Anterior cingulate cortex (tissue), 58 donors: ENCODE measurements around the gene EXOC2.
A peak's percentile ranks its signal among the peaks of the same experiment; 100 is the strongest.

Experiments used
- DNase-seq, 58 donors: peaks; one replicate each; lab custom pipeline; 2025; lab: John Stamatoyannopoulos, UW

EXOC2 gene

GRCh38 chr6:484086-484745 lies 208.7 kb downstream of the EXOC2 start:
- DNase-seq, result no peak

DNA sequence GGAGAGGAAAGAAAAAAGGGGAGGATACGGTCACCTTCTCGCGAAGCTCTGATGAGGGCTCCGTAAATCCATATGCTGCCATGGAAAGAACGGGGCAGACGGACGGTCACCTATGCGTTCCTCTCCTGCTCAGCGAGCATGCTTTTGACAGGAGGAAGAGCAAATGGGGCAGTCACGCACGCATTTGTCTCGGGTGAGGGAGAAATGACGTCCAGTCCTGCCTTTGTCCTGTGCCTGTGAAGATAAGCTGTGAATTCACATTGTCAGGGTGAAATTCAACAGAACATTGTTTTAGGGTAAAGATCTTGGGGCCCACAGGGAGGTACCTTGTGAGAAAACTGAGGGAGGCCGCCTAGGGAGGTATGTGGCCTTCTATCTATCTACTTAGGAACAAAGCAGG lies 217.6 kb downstream of the EXOC2 start:
- no peak for DNase-seq

DNA sequence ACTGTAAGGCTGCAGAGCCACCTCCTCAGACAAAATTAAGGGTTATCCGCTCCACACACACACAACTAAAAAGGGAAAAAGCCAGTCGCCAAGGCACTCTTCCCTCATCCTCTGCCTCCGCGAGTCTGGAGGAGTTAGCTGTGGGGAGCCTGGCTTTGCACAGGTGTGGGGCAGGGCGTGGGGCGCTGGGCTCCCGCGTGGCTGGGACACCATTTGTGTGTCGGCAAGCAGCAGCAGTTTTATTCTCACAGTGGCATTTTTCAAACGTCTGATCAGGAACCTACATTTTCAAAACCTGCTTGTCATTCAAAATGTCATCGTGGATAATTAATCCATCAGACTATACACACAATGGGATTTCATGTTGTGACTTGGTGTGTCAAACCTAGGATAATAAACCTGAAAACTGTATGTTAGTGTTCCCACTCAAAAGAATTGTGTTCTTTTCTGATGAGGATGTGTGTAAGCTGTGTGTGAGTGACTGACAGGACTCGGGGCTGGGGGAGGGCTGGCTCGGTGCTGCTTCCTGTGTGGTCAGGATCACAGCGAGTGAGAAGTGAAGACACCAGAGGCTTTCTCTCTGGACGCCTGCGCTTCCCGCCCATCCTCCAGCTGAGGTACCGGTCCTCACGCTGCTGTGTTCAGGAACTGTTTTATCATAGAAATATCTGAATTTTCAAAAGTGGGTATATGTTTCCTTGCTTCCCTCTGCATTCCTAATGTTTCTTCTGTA lies 218.3 kb downstream of the EXOC2 start:
- DNase-seq, result peak in 14 of 58 donors; percentile 5 to 38 (median 12)

DNA sequence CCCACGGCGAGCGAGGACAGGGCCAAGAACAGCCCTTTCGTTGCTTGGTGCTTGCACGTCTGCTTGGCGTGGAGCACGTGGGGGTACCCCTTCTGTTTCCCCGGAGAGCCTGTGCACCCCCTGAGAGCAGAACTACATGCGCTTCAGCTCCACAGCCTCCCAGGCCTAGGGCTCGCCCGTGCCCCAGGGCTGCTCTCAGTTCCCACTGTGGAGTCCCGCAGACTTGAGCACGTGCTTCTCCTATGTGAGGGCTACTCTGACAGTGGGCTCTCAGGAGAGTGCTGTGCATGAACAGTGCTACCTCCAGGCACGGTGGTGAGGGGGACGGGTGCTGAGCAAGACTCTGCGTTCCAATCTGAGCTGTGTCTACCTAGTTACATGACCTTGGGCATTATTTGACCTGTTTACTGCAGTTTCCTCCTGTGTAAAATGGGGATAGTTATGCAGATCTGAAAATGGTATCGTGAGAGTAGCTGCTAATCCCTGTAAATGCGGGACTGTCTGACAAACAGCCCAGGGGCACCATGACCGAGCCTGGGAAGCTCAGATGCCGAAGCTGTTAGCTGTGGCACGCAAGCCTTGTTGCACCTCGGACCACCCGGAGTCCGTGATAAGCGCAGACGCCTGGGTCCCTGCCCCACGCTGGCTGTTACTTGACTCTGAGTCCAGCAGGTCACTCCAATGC lies 219.0 kb downstream of the EXOC2 start:
- DNase-seq, result no peak

DNA sequence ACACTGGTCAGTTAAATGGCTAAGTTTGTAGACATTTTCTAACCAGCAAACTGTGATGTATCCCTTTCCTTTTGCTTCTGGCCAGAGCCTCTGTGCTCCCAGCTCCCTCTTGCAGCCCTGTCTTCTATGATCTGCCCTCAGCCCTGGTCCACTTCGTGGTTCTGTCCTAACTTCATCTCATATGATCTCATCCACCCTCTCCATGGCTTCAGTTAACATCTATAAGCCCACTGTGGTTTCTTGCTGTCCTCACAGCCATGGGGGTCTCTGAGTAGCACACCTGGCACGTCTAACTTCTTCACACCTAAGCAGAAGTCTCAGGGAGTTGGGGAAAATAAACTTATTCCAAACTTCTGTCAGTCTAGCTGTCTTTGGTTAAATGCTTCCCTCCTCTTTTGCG lies 219.6 kb downstream of the EXOC2 start:
- DNase-seq, result no peak

- no peak for DNase-seq
These were observed 222.0 kb downstream of the EXOC2 start for GRCh38 chr6:470901-471448.

DNA sequence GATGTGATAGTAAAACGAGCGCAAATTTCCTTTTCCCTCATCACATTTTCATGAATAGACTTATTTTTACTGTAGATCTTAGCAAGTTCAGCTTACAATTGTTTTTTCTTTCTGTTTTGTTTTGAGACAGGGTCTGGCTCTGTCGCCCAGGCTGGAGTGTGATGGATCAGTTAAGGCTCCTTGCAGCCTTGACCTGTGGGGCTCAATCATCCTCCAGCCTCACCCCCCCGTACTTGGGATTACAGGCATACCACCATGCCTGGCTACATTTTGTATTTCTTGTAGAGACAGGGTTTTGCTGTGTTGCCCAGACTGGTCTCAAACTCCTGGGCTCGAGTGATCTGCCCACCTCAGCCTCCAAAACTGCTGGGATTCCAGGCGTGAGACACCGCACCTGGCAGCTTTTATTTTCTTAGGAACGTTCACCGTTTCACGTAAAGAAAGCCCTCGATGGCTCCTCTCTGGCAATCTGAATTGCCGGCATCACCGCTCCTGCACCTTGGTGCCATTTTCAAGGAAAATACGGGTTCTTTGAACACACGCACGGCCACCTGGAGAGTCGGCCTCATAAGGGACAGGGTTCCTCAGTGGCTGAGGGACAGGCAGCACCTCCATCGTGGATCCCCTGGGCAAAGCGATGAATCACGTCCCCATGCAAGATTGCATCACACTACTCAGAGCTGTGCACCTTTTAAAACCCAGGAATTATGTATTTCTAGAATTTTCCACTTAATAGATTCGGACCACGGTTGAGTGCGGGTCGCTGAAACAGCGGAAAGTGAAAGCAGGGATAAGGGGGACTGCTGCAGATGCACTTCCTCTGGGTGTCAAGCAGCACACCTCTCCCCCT lies 222.7 kb downstream of the EXOC2 start:
- no peak for DNase-seq

- DNase-seq, result no peak
These were observed 225.3 kb downstream of the EXOC2 start for GRCh38 chr6:467671-468082.

- DNase-seq, result no peak
These were observed 225.8 kb downstream of the EXOC2 start for GRCh38 chr6:467111-467510.

DNA sequence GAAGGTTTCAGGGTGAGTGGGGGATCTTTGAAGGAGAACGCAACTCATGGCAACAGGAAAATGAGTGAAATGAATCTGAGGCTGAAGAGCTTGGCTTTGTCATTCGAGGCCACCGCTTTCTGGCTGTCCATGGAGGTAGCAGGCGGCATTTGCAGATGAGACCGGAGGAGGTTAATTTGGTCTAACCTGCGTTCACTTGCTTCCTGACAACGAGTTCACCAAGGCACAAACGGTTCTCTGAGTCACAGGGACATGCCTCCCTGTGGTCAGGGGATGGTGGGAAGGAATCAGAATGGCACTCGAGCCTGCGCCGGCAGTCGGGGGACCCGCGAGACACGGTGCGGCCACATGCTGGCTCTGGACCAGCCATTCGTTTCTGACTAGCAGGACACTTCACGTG lies 226.4 kb downstream of the EXOC2 start:
- no peak for DNase-seq

- DNase-seq, result no peak
These were observed 227.2 kb downstream of the EXOC2 start for GRCh38 chr6:465531-466348.

GRCh38 chr6:456887-457286 lies 236.1 kb downstream of the EXOC2 start:
- DNase-seq, result no peak

- no peak for DNase-seq
These were observed 236.5 kb downstream of the EXOC2 start for GRCh38 chr6:456358-456867.

GRCh38 chr6:455835-456234 lies 237.1 kb downstream of the EXOC2 start:
- DNase-seq, result no peak

GRCh38 chr6:455006-455585 lies 237.8 kb downstream of the EXOC2 start:
- DNase-seq, result no peak

GRCh38 chr6:454148-454991 lies 238.6 kb downstream of the EXOC2 start:
- no peak for DNase-seq

GRCh38 chr6:453152-453551 lies 239.8 kb downstream of the EXOC2 start:
- peak in 52 of 58 donors; percentile 12 to 85 (median 58) for DNase-seq
